PC-3 (cell line): ENCODE measurements around the gene GIGYF2. TPM values are rescaled to one million over a fixed set of nuclear protein-coding genes. Genes with fewer than 3 reads are reported as not detected.

ENCODE experiments used
- ATAC-seq: fragments of 200-7000 bp; cut with Tn5 transposase; 2 replicates; pipeline ENCODE4 v1.9.1; 2020; ENCODE audit warnings: mild to moderate bottlenecking, moderate library complexity
- BruUV-seq: library from RNA; stranded (reverse); fragments of 400-500 nt; replicated peaks from 2 replicates; lab custom pipeline; 2021; lab: Mats Ljungman, UMichigan
- CTCF ChIA-PET: fragments of 300-600 bp; sonication (Branson Sonifier 250); formaldehyde crosslinking; loops from one replicate; lab custom pipeline; 2022; ENCODE audit warnings: antibody characterized with exemption; lab: Charles Lee
- POLR2A ChIA-PET: fragments of 300-600 bp; sonication (Branson Sonifier 250); formaldehyde crosslinking; loops from one replicate; lab custom pipeline; 2022; ENCODE audit warnings: antibody characterized with exemption; ENCODE audit not compliant: unreplicated experiment; lab: Charles Lee
- DNase-seq: peaks from one replicate; pipeline ENCODE4 v3.0.0-alpha.2; 2015
- H2AFZ ChIP-seq: fragments of 300-600 bp; sonication (generic); 2 replicates; pipeline ENCODE4 v1.6.0; 2016; ENCODE audit warnings: antibody characterized with exemption, low read length
- H3F3A ChIP-seq: fragments of 300-600 bp; sonication (generic); one replicate; pipeline ENCODE4 v1.6.0; 2017; ENCODE audit warnings: antibody characterized with exemption, low read length, control low read depth, mild to moderate bottlenecking; ENCODE audit not compliant: unreplicated experiment
- H3K27ac ChIP-seq: fragments of 300-600 bp; sonication (generic); 2 replicates; pipeline ENCODE4 v1.5.1; 2016; ENCODE audit warnings: mild to moderate bottlenecking, low read length
- H3K27me3 ChIP-seq: fragments of 300-600 bp; sonication (generic); 2 replicates; pipeline ENCODE4 v1.6.1; 2016; ENCODE audit warnings: low read length, mixed read lengths
- H3K36me3 ChIP-seq: fragments of 300-600 bp; sonication (generic); 2 replicates; pipeline ENCODE4 v1.6.1; 2016; ENCODE audit warnings: low read depth, mixed run types, low read length, mixed read lengths
- H3K4me1 ChIP-seq: fragments of 300-600 bp; sonication (generic); 2 replicates; pipeline ENCODE4 v1.5.1; 2016; ENCODE audit warnings: low read length; ENCODE audit not compliant: insufficient read depth
- H3K4me2 ChIP-seq: fragments of 300-600 bp; sonication (generic); 2 replicates; pipeline ENCODE4 v1.6.0; 2016; ENCODE audit warnings: low read length
- H3K4me3 ChIP-seq: fragments of 300-600 bp; sonication (generic); 2 replicates; pipeline ENCODE4 v1.5.1; 2016; ENCODE audit warnings: mild to moderate bottlenecking, low read length, mixed read lengths
- H3K79me2 ChIP-seq: fragments of 300-600 bp; sonication (generic); 2 replicates; pipeline ENCODE4 v1.6.1; 2017; ENCODE audit warnings: low read length, mixed read lengths
- H3K9ac ChIP-seq: fragments of 300-600 bp; sonication (generic); 2 replicates; pipeline ENCODE4 v1.6.0; 2016; ENCODE audit warnings: mild to moderate bottlenecking, low read length
- H3K9me2 ChIP-seq: fragments of 300-600 bp; sonication (generic); replicated peaks from 2 replicates; pipeline ENCODE4 v1.6.1; 2016; ENCODE audit warnings: mixed run types, low read length, mixed read lengths
- H3K9me3 ChIP-seq: fragments of 300-600 bp; sonication (generic); 2 replicates; pipeline ENCODE4 v1.6.1; 2016; ENCODE audit warnings: low read length, mixed read lengths
- H4K20me1 ChIP-seq: fragments of 300-600 bp; sonication (generic); 2 replicates; pipeline ENCODE4 v1.6.1; 2016; ENCODE audit warnings: low read length, mixed read lengths
- EZH2 ChIP-seq: fragments of 300-600 bp; sonication (generic); IDR thresholded peaks from one replicate; pipeline ENCODE4 v1.6.1; 2017; ENCODE audit warnings: antibody characterized with exemption, mild to moderate bottlenecking, low read length; ENCODE audit not compliant: unreplicated experiment
- EZH2phosphoT487 ChIP-seq: fragments of 300-600 bp; sonication (generic); IDR thresholded peaks from 2 replicates; pipeline ENCODE4 v1.6.1; 2018; ENCODE audit warnings: mild to moderate bottlenecking, antibody characterized with exemption, low read length, borderline replicate concordance
- intact Hi-C: fragments of 100-400 bp; cut with micrococcal nuclease; formaldehyde crosslinking; loops from 2 replicates; pipeline ENCODE4 v1.9.0; 2023
- total RNA-seq: library from RNA; depleted of rRNA; stranded (reverse); fragments of >200 nt; gene quantifications from 2 replicates; pipeline ENCODE4 v1.2.3, GENCODE V29; 2014
- TF ChIP-seq, protein P1 (sequence below): fragments of 300-600 bp; sonication (generic); conservative IDR thresholded peaks from 2 replicates; pipeline ENCODE4 v1.5.1; 2017; ENCODE audit warnings: antibody characterized with exemption, low read depth, mild to moderate bottlenecking, low read length

GIGYF2 gene
- total RNA-seq, 1 experiment from 2014 or later = 41.3 TPM

DNA sequence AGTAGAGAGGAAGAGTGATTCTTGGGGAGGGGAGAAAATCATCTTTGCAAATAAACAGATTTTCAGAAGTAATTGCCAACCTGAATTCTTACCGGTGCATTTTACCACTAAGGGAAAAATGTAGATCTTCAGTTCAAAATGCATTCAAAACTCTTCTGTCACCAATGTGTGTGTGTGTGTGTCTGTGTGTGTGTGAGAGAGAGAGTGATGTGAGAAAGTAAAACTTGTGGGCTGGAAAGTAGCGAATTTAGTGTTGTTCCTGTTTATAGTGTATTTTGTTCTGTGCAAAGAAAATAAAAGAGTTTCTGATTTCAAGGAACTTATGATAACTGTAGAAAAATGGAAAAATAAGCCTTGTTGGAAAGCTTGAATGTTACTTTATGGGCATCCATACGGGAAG lies 52.2 kb downstream of the GIGYF2 start:
- Histone ChIP-seq H3K9me3 (no peaks in the 10 kb centered on the region), H4K20me1 (peaks cover 11% of the 10 kb centered on the region; the same call in 1 of the 2 replicates), H3K4me1 (peaks cover 12% of the 10 kb centered on the region), H3F3A (no peaks in the 10 kb centered on the region), H3K27me3 (no peaks in the 10 kb centered on the region), H3K4me3 (no peak overlapping the region), H3K27ac (no peak overlapping the region), H3K79me2 (no peaks in the 10 kb centered on the region), H3K36me3 (peaks cover 30% of the 10 kb centered on the region), H3K9me2 (no peaks in the 10 kb centered on the region), H3K4me2 (no peak overlapping the region), H2AFZ (no peak overlapping the region), H3K9ac (no peak overlapping the region)
- POLR2A ChIA-PET = no interaction called here
- ATAC-seq = no peak
- no TSS peak for BruUV-seq
- no peak for DNase-seq
- TF ChIP-seq, protein P1, sequence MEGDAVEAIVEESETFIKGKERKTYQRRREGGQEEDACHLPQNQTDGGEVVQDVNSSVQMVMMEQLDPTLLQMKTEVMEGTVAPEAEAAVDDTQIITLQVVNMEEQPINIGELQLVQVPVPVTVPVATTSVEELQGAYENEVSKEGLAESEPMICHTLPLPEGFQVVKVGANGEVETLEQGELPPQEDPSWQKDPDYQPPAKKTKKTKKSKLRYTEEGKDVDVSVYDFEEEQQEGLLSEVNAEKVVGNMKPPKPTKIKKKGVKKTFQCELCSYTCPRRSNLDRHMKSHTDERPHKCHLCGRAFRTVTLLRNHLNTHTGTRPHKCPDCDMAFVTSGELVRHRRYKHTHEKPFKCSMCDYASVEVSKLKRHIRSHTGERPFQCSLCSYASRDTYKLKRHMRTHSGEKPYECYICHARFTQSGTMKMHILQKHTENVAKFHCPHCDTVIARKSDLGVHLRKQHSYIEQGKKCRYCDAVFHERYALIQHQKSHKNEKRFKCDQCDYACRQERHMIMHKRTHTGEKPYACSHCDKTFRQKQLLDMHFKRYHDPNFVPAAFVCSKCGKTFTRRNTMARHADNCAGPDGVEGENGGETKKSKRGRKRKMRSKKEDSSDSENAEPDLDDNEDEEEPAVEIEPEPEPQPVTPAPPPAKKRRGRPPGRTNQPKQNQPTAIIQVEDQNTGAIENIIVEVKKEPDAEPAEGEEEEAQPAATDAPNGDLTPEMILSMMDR = no peak
- TF ChIP-seq EZH2phosphoT487 (no peak), EZH2 (no peak)
- intact Hi-C loops = no loop called here
- CTCF ChIA-PET = no interaction called here

DNA sequence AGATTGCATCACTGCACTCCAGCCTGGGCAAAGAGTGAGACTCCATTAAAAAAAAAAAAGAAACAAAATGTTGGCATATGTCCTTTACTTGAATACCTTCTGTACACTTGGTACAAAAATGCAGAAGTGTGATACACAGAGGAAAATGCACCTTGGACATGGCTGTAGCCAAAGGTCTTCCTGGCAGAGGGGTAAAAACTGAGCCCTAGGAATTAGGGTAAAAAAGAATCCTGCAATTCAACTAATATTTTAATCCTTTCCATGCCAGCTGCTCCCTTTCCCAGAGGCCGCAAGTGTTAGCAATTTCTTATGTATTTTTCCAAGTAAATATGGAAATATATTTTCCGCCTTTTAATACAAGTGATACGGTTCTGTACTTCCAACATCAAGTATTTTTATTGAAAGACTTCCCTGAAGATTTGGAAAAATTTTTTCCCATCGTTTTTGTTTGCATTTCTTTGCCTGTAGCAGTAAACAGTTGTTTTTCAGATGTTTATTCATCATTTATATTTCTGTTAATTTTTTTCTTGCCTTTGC lies 53.1 kb downstream of the GIGYF2 start:
- Histone ChIP-seq H3K36me3 (peaks cover 30% of the 10 kb centered on the region), H3K9me3 (no peaks in the 10 kb centered on the region), H2AFZ (no peak overlapping the region), H3K4me1 (peaks cover 4% of the 10 kb centered on the region; the same call in 1 of the 2 replicates), H4K20me1 (peaks cover 8% of the 10 kb centered on the region; the same call in 1 of the 2 replicates), H3K9me2 (no peaks in the 10 kb centered on the region), H3K4me3 (no peak overlapping the region), H3K79me2 (no peaks in the 10 kb centered on the region), H3K9ac (no peak overlapping the region), H3F3A (no peaks in the 10 kb centered on the region), H3K27ac (no peak overlapping the region), H3K4me2 (no peak overlapping the region), H3K27me3 (no peaks in the 10 kb centered on the region)
- ATAC-seq = no peak
- no peak for DNase-seq
- TF ChIP-seq, protein P1 = no peak
- TF ChIP-seq EZH2 (no peak), EZH2phosphoT487 (no peak)
- POLR2A ChIA-PET = interaction anchor here (0.6 kb wide), 1 partner anchor 140 kb away, joined by 5 read pairs; no protein-coding TSS in a partner anchor
- intact Hi-C loops = no loop called here
- no TSS peak for BruUV-seq
- CTCF ChIA-PET = no interaction called here

DNA sequence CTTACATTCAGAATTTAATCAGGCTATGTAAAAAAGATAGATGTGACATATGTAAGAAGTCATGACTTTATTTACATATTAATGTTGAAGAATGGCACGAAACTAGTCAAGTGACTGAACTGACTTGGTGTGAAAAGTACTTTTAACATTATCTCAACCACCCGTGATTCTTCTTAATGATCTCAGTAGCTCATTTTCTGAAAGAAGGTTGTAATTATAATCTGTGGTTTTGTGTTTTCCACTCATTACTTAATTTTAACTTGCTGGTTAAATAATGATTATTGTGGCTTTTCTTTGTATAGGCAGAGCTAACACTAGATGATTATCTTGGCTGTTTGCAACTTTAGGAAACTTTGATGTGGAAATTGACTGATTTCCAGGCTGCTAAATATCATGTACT lies 60.8 kb downstream of the GIGYF2 start:
- no TSS peak for BruUV-seq
- CTCF ChIA-PET = no interaction called here

More for the DNA sequence above, 60.8 kb downstream of the GIGYF2 start:
- no peak for ATAC-seq
- Histone ChIP-seq H2AFZ (no peak overlapping the region), H3K4me1 (no peaks in the 10 kb centered on the region), H3K36me3 (peaks cover 14% of the 10 kb centered on the region; the same call in 1 of the 2 replicates), H3F3A (no peaks in the 10 kb centered on the region), H3K9ac (no peak overlapping the region), H3K27me3 (no peaks in the 10 kb centered on the region), H3K9me2 (no peaks in the 10 kb centered on the region), H3K27ac (no peak overlapping the region), H3K4me3 (no peak overlapping the region), H4K20me1 (no peaks in the 10 kb centered on the region), H3K4me2 (no peak overlapping the region), H3K79me2 (no peaks in the 10 kb centered on the region), H3K9me3 (no peaks in the 10 kb centered on the region)
- POLR2A ChIA-PET = no interaction called here
- intact Hi-C loops = no loop called here
- no peak for TF ChIP-seq EZH2phosphoT487
- TF ChIP-seq, protein P1 = no peak
- TF ChIP-seq EZH2 = no peak
- no peak for DNase-seq
